HepG2 (cell line): Measurements from ENCODE around the gene HNRNPF. TPM values are rescaled to one million over a fixed set of nuclear protein-coding genes. Genes with fewer than 3 reads are reported as not detected.

Experiments
- AHR ChIP-seq: IDR thresholded peaks from 2 replicates; pipeline ENCODE4 v1.6.1; 2018; ENCODE audit warnings: missing genetic modification reagents, missing compliant biosample characterization
- GRHL1 ChIP-seq: sonication (generic); formaldehyde crosslinking; conservative IDR thresholded peaks from 2 replicates; pipeline ENCODE4 v1.8.0; 2022; ENCODE audit warnings: missing genetic modification reagents
- HBP1 ChIP-seq: IDR thresholded peaks from 2 replicates; pipeline ENCODE4 v1.6.1; 2016; ENCODE audit warnings: low read depth, control low read depth
- HMGXB3 ChIP-seq: sonication (generic); formaldehyde crosslinking; IDR thresholded peaks from 2 replicates; pipeline ENCODE4 v1.4.0; 2020; ENCODE audit warnings: missing genetic modification reagents, borderline replicate concordance
- KIAA2018 ChIP-seq: sonication (generic); formaldehyde crosslinking; IDR thresholded peaks from 2 replicates; pipeline ENCODE4 v1.5.0; 2020; ENCODE audit warnings: mild to moderate bottlenecking, missing genetic modification reagents, borderline replicate concordance
- KMT2B ChIP-seq: IDR thresholded peaks from 2 replicates; pipeline ENCODE4 v1.6.1; 2016; ENCODE audit warnings: missing genetic modification reagents, missing compliant biosample characterization
- NFE2 ChIP-seq: sonication (generic); formaldehyde crosslinking; IDR thresholded peaks from 2 replicates; pipeline ENCODE4 v1.4.0; 2020; ENCODE audit warnings: missing genetic modification reagents
- POGZ ChIP-seq: sonication (generic); formaldehyde crosslinking; IDR thresholded peaks from 2 replicates; pipeline ENCODE4 v1.4.0; 2020; ENCODE audit warnings: mild to moderate bottlenecking, missing genetic modification reagents
- SNAPC2 ChIP-seq: sonication (generic); formaldehyde crosslinking; IDR thresholded peaks from 2 replicates; pipeline ENCODE4 v1.8.1; 2022; ENCODE audit warnings: mild to moderate bottlenecking, missing genetic modification reagents
- ZNF263 ChIP-seq: sonication (generic); formaldehyde crosslinking; IDR thresholded peaks from 2 replicates; pipeline ENCODE4 v1.4.0; 2020; ENCODE audit warnings: missing genetic modification reagents
- ZNF44 ChIP-seq: sonication (generic); formaldehyde crosslinking; IDR thresholded peaks from 2 replicates; pipeline ENCODE4 v1.5.1; 2020; ENCODE audit warnings: mild to moderate bottlenecking, missing genetic modification reagents
- ZNF567 ChIP-seq: sonication (generic); formaldehyde crosslinking; IDR thresholded peaks from 2 replicates; pipeline ENCODE4 v1.8.1; 2023; ENCODE audit warnings: mild to moderate bottlenecking, missing genetic modification reagents, borderline replicate concordance
- polyA plus RNA-seq, 8 experiments: library from polyadenylated mRNA; depleted of rRNA in 3 of 8; stranded (reverse) in 7 of 8; unstranded in 1 of 8; fragments of >200 nt; fragmentation: Illumina TruSeq in 4 of 8; extraction: Trizol in 4 of 8; gene quantifications; 2 replicates each; pipeline versions ENCODE4 v1.2.1 to v1.2.3, GENCODE V29; 2011 to 2016; ENCODE audit warnings: low read depth in 4 of 8, missing spikeins in 1 of 8, mixed read lengths in 1 of 8; ENCODE audit not compliant: insufficient read depth in 1 of 8
- total RNA-seq, 5 experiments: library from RNA; depleted of rRNA; stranded (reverse); fragments of >200 nt; fragmentation: Illumina TruSeq; extraction: Trizol; gene quantifications; 2 replicates each; pipeline ENCODE4 v1.2.3, GENCODE V29; 2016; ENCODE audit warnings: low read depth in 1 of 5

Gene HNRNPF
- total and polyA plus RNA-seq, 2 of the 13 experiments (the other 11 are each of a cell fraction or from before 2014, with no cell fraction given) = 166 to 308 TPM

GRCh38 chr10:43408710-43409384, at the start of gene HNRNPF (continued):
- TF ChIP-seq SNAPC2 (CRISPR knock-in tag) = no peak; the same call in 1 of the 2 replicates
- TF ChIP-seq HMGXB3 = no peak
- TF ChIP-seq ZNF44 (CRISPR knock-in tag) = no peak
- TF ChIP-seq ZNF263 (CRISPR knock-in tag) = no peak; the same call in 1 of the 2 replicates
- TF ChIP-seq KIAA2018 (CRISPR knock-in tag) = 0 out of 2 replicates have a peak, but pooled peaks have one; percentile 83
- TF ChIP-seq ZNF567 (CRISPR knock-in tag) = no peak; the same call in 1 of the 2 replicates
- TF ChIP-seq KMT2B (CRISPR knock-in tag) = peak; percentile 65
- no peak for TF ChIP-seq NFE2 (CRISPR knock-in tag)
- TF ChIP-seq GRHL1 (CRISPR knock-in tag) = no peak
- TF ChIP-seq HBP1 (CRISPR knock-in tag) = peak; percentile 75; the same call in 1 of the 2 replicates
- peak; percentile 46 for TF ChIP-seq POGZ (CRISPR knock-in tag)
- TF ChIP-seq AHR (CRISPR knock-in tag) = no peak
